B cell (primary cell): ENCODE results near the gene PRKN. TPM values are rescaled to one million over a fixed set of nuclear protein-coding genes. Genes with fewer than 3 reads are reported as not detected.

Experiments used
- ATAC-seq: fragments of 200-7000 bp; cut with Tn5 transposase; one replicate; pipeline ENCODE4 v1.10.0; 2021; ENCODE audit warnings: low read depth, mild to moderate bottlenecking, moderate number of reproducible peaks, moderate library complexity
- CTCF ChIA-PET: fragments of 350-600 bp; sonication (Branson Sonifier 250); formaldehyde crosslinking; loops from one replicate; lab custom pipeline; 2021; ENCODE audit warnings: antibody characterized with exemption, inconsistent platforms; lab: Charles Lee
- POLR2A ChIA-PET: fragments of 350-600 bp; sonication (Branson Sonifier 250); formaldehyde crosslinking; loops from one replicate; lab custom pipeline; 2021; ENCODE audit warnings: antibody characterized with exemption; lab: Charles Lee
- DNase-seq: peaks from one replicate; pipeline ENCODE4 v3.0.0; 2013
- H2AFZ ChIP-seq: 2 replicates; pipeline ENCODE4 v1.6.1; 2012; ENCODE audit warnings: mild to moderate bottlenecking, low read depth, low read length; ENCODE audit not compliant: insufficient read depth, poor library complexity, severe bottlenecking
- H3K27ac ChIP-seq, 2 donors: 1 replicate in 1 of 2; 2 replicates in 1 of 2; pipeline ENCODE4 v1.5.1; 2012 to 2013; ENCODE audit warnings: low read length in 2 of 2, mild to moderate bottlenecking in 2 of 2, moderate library complexity in 1 of 2
- H3K27me3 ChIP-seq, 4 experiments: fragments of 200-600 bp in 1 of 4; sonication (generic) in 1 of 4; replicated peaks in 1 of 4; 1 replicate in 2 of 4; 2 replicates in 2 of 4; pipeline versions ENCODE4 v1.6.1 to v1.7.0; 2013 to 2016; ENCODE audit warnings: low read length in 3 of 4, mild to moderate bottlenecking in 2 of 4, mixed read lengths in 1 of 4, moderate library complexity in 1 of 4; ENCODE audit not compliant: insufficient read depth in 4 of 4, control insufficient read depth in 3 of 4; ENCODE audit errors: control extremely low read depth in 1 of 4
- H3K36me3 ChIP-seq, 2 experiments: replicated peaks in 1 of 2; 1 replicate in 1 of 2; 2 replicates in 1 of 2; pipeline versions ENCODE4 v1.6.1 to v1.7.1; 2013; ENCODE audit warnings: low read length in 1 of 2; ENCODE audit not compliant: insufficient read depth in 2 of 2, control insufficient read depth in 1 of 2; ENCODE audit errors: control extremely low read depth in 1 of 2, extremely low read depth in 1 of 2
- H3K4me1 ChIP-seq, 2 donors: fragments of 200-600 bp in 1 of 2; sonication (generic) in 1 of 2; 1 replicate in 1 of 2; 2 replicates in 1 of 2; pipeline versions ENCODE4 v1.5.1 to v1.6.1; 2013 to 2017; ENCODE audit warnings: low read length in 2 of 2; ENCODE audit not compliant: control insufficient read depth in 2 of 2, insufficient read depth in 2 of 2
- H3K4me2 ChIP-seq: replicated peaks from 2 replicates; pipeline ENCODE3; 2012; ENCODE audit warnings: mild to moderate bottlenecking, low read depth, low read length; ENCODE audit not compliant: poor library complexity, severe bottlenecking
- H3K4me3 ChIP-seq, 5 experiments: fragments of 200-600 bp in 1 of 5; sonication (generic) in 1 of 5; 1 replicate in 3 of 5; 2 replicates in 2 of 5; pipeline versions ENCODE4 v1.5.1 to v1.7.0; 2011 to 2016; ENCODE audit warnings: low read length in 4 of 5, mild to moderate bottlenecking in 4 of 5, low read depth in 2 of 5, control low read depth in 1 of 5, moderate library complexity in 1 of 5; ENCODE audit not compliant: insufficient read depth in 1 of 5; ENCODE audit errors: control extremely low read depth in 1 of 5, extremely low read depth in 1 of 5
- H3K79me2 ChIP-seq: fragments of 200-600 bp; sonication (generic); one replicate; pipeline ENCODE4 v1.6.0; 2016; ENCODE audit warnings: low read length; ENCODE audit not compliant: control insufficient read depth, insufficient read depth
- H3K9ac ChIP-seq: fragments of 200-600 bp; sonication (generic); 2 replicates; pipeline ENCODE4 v1.6.1; 2017; ENCODE audit warnings: mild to moderate bottlenecking, low read length, moderate library complexity
- H3K9me3 ChIP-seq, 3 donors: one replicate each; pipeline versions ENCODE4 v1.6.1 to v1.7.1; 2013; ENCODE audit warnings: low read length in 2 of 3; ENCODE audit not compliant: control insufficient read depth in 2 of 3, insufficient read depth in 1 of 3; ENCODE audit errors: control extremely low read depth in 1 of 3
- H4K20me1 ChIP-seq: 2 replicates; pipeline ENCODE4 v1.6.0; 2012; ENCODE audit warnings: mild to moderate bottlenecking, low read length; ENCODE audit not compliant: insufficient read depth, control insufficient read depth, poor library complexity, severe bottlenecking
- H3K27ac Mint-ChIP-seq: one replicate; pipeline ENCODE4 v1.8.0; 2021; ENCODE audit warnings: mixed read lengths
- H3K27me3 Mint-ChIP-seq: one replicate; pipeline ENCODE4 v1.8.0; 2021; ENCODE audit warnings: mixed read lengths
- H3K4me1 Mint-ChIP-seq: one replicate; pipeline ENCODE4 v1.8.0; 2021; ENCODE audit warnings: mixed read lengths
- H3K4me3 Mint-ChIP-seq: one replicate; pipeline ENCODE4 v1.8.0; 2021; ENCODE audit warnings: mixed read lengths
- H3K9me3 Mint-ChIP-seq: one replicate; pipeline ENCODE4 v1.8.0; 2022; ENCODE audit warnings: mixed read lengths; ENCODE audit not compliant: insufficient read depth
- EZH2 ChIP-seq: IDR thresholded peaks from 2 replicates; pipeline ENCODE4 v1.6.1; 2012; ENCODE audit warnings: borderline replicate concordance, low read depth, mild to moderate bottlenecking, moderate library complexity, low read length; ENCODE audit not compliant: insufficient read depth, poor library complexity, severe bottlenecking
- whole genome bisulfite sequencing: methylation state at CpG from one replicate; pipeline ENCODE4 v1.1.5; 2013; ENCODE audit warnings: missing lambda C conversion rate; ENCODE audit not compliant: insufficient coverage; 5-methylcytosine and 5-hydroxymethylcytosine counted together
- intact Hi-C: fragments of 100-400 bp; cut with micrococcal nuclease; formaldehyde crosslinking; loops from one replicate; pipeline ENCODE4 v1.10.0; 2022
- polyA plus RNA-seq: library from polyadenylated mRNA; depleted of rRNA; stranded (reverse); fragments of >200 nt; gene quantifications from 2 replicates; pipeline ENCODE4 v1.2.3, GENCODE V29; 2012
- total RNA-seq, 2 donors: library from RNA; stranded (reverse); fragments of 120-200 nt in 1 of 2; gene quantifications; 1 replicate in 1 of 2; 2 replicates in 1 of 2; pipeline versions ENCODE4 v1.2.3 to v1.2.4, GENCODE V29; 2013 to 2022
- TF ChIP-seq, protein P1 (sequence below): fragments of 200-600 bp; IDR thresholded peaks from one replicate; pipeline ENCODE4 v1.8.0; 2022; ENCODE audit warnings: antibody characterized with exemption, mild to moderate bottlenecking

Gene PRKN
- total and polyA plus RNA-seq, 2 donors (not counting 1 experiment from before 2014, with no cell fraction given), result 1.6 to 6.2 TPM

DNA sequence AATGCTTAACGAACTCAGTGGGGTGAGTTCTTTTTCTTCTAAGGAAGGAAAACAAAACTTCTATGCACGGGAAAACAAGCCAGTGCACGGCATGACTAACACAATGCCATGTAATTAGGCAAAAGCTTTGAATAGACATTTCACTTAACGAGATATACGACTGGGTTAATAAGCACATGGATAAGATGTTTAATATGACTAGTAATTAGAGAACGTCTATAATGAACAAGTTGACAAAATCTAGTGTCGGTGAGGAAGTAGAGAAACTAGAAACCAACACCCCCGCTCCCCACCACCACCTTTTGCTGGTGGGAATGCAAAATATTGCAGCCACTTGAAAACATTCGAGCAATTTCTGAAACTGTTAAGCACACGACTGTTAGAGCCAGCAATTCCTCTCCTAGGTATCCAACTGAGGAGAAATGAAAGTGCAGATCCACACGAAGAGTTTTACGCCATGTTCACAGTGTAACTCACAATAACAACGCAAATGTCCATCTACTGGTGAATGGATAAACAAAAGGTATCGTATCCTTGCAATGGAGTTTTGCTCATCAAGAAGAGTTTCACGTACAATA is 808.8 kb downstream of the PRKN start:
- Histone ChIP-seq H3K4me1 (no peaks in the 10 kb centered on the region), H3K27ac (no peak overlapping the region), H3K36me3 (no peaks in the 10 kb centered on the region), H3K9me3 (no peaks in the 10 kb centered on the region), H3K27me3 (no peaks in the 10 kb centered on the region), H3K4me2 (no peak overlapping the region), H3K4me3 (no peak overlapping the region), H2AFZ (no peak overlapping the region), H4K20me1 (no peaks in the 10 kb centered on the region), H3K79me2 (no peaks in the 10 kb centered on the region), H3K9ac (no peak overlapping the region)
- H3K27ac Mint-ChIP-seq, result no peak overlapping the region
- no peaks in the 10 kb centered on the region for H3K27me3 Mint-ChIP-seq
- no peaks in the 10 kb centered on the region for H3K9me3 Mint-ChIP-seq
- no peak overlapping the region for H3K4me3 Mint-ChIP-seq
- ChIA-PET CTCF (no interaction called here), POLR2A (no interaction called here)
- H3K4me1 Mint-ChIP-seq, result no peaks in the 10 kb centered on the region
- no peak for DNase-seq
- WGBS, result 96% methylated on average over 3 of the region's 15 CpGs
- TF ChIP-seq EZH2, result no peak
- TF ChIP-seq, protein P1, sequence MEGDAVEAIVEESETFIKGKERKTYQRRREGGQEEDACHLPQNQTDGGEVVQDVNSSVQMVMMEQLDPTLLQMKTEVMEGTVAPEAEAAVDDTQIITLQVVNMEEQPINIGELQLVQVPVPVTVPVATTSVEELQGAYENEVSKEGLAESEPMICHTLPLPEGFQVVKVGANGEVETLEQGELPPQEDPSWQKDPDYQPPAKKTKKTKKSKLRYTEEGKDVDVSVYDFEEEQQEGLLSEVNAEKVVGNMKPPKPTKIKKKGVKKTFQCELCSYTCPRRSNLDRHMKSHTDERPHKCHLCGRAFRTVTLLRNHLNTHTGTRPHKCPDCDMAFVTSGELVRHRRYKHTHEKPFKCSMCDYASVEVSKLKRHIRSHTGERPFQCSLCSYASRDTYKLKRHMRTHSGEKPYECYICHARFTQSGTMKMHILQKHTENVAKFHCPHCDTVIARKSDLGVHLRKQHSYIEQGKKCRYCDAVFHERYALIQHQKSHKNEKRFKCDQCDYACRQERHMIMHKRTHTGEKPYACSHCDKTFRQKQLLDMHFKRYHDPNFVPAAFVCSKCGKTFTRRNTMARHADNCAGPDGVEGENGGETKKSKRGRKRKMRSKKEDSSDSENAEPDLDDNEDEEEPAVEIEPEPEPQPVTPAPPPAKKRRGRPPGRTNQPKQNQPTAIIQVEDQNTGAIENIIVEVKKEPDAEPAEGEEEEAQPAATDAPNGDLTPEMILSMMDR, result no peak
- no peak for ATAC-seq
- intact Hi-C loops, result no loop called here

DNA sequence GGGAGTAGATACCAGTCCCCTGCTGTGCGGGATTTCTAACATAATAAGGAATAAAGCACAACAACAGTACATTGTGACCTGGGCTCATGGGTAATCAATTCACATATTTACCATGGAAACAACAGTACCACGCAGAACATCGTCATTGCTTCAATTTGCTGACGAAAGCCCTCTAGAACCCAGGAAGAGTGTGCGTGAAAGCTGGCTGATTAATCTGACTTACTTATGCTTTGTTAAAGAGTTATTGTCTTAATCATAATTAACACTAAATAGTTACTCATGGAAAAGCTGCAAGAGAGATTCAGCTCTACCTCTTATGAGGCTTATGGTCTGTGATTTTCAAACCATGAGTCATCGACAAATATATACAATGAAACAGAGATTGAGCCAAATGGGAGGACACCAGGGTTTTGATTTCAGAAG is 809.4 kb downstream of the PRKN start:
- 100% methylated on average over 1 of the region's 6 CpGs for WGBS
- Mint-ChIP-seq H3K27me3 (no peaks in the 10 kb centered on the region), H3K4me3 (no peak overlapping the region), H3K4me1 (no peaks in the 10 kb centered on the region), H3K9me3 (no peaks in the 10 kb centered on the region), H3K27ac (no peak overlapping the region)
- no peak for DNase-seq
- H4K20me1 ChIP-seq, result no peaks in the 10 kb centered on the region
- ChIA-PET POLR2A (no interaction called here), CTCF (no interaction called here)
- no peak overlapping the region for H3K4me2 ChIP-seq
- H3K27ac ChIP-seq, result no peak overlapping the region
- no peaks in the 10 kb centered on the region for H3K36me3 ChIP-seq
- no peak overlapping the region for H3K9ac ChIP-seq
- no peaks in the 10 kb centered on the region for H3K4me1 ChIP-seq
- intact Hi-C loops, result no loop called here
- no peak overlapping the region for H3K4me3 ChIP-seq
- H2AFZ ChIP-seq, result no peak overlapping the region
- TF ChIP-seq, protein P1, result no peak
- TF ChIP-seq EZH2, result no peak
- no peak for ATAC-seq
- H3K79me2 ChIP-seq, result no peaks in the 10 kb centered on the region
- H3K9me3 ChIP-seq, result no peaks in the 10 kb centered on the region
- H3K27me3 ChIP-seq, result no peaks in the 10 kb centered on the region
